G401 (cell line): Measurements from ENCODE around the gene ESYT2. TPM values are rescaled to one million over a fixed set of nuclear protein-coding genes. Genes with fewer than 3 reads are reported as not detected.

Source experiments
- DNase-seq: peaks from one replicate; pipeline ENCODE4 v3.0.0-alpha.2; 2015; ENCODE audit warnings: low spot score
- in situ Hi-C: cut with HindIII; loops from 2 replicates; pipeline ENCODE4 v1.10.0; 2016; ENCODE audit warnings: low sequenced_read_pairs, mixed read lengths
- total RNA-seq: library from RNA; depleted of rRNA; stranded (reverse); fragments of >200 nt; shearing (Covaris generic); gene quantifications from 2 replicates; pipeline ENCODE4 v1.2.3, GENCODE V29; 2014

The ESYT2 gene
- total RNA-seq, 1 experiment from 2014 or later = 34.8 TPM

DNA sequence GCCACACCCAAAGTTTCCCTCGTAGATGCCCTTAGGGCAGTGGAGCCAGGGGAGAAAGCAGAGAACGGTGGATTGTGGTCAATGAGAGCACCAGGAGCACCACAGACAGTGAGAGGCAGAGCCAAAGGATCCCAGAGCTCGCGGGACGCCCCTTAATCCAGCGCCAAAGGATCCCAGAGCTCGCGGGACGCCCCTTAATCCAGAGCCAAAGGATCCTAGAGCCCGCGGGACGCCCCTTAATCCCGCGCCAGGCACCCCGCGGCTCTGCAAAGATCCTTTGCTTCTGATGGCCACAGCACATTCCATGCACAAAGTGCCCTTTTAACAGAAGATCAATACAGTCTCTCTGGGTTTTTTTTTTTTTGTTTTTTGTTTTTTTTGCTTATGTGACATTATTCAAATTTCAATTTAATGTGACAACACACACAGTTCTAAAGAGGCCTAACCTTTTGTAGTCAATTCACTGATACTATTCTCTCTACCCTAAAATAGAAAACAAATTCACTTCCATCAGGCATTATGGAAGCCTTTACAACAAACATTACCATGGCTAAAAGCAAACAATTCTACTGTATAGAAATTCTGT is 71.8 kb downstream of the ESYT2 start:
- in situ Hi-C loops = no loop called here
- no peak for DNase-seq

- no peak for DNase-seq
- in situ Hi-C loops = no loop called here
Measured at GRCh38 chr7:158754746-158755444, 74.4 kb downstream of the ESYT2 start.

GRCh38 chr7:158753900-158754299 is 75.4 kb downstream of the ESYT2 start:
- DNase-seq = no peak
- in situ Hi-C loops = no loop called here

- in situ Hi-C loops = no loop called here
- no peak for DNase-seq
Measured at GRCh38 chr7:158751751-158752150, 77.6 kb downstream of the ESYT2 start.

GRCh38 chr7:158751199-158751598 is 78.1 kb downstream of the ESYT2 start:
- in situ Hi-C loops = no loop called here
- DNase-seq = no peak

- no peak for DNase-seq
Measured at GRCh38 chr7:158750702-158751101, 78.6 kb downstream of the ESYT2 start.

DNA sequence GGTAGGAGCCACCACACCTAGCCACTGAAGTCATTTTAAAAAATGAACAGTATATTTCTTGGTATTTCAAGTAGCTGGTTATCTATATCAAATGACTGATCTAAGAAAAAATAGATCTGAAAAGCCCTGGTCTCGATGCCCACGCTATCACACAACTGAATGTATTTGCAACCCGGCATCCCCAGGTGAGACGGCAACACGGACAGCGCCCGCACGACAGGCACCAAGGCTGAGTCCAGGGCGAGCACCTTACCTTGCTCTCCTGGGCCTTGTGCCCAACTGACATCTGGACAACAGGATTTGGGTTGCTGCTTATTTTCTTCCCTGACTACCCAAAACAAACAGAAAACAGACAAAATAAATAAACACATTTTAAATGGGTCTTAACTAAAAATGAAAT is 79.9 kb downstream of the ESYT2 start:
- in situ Hi-C loops = no loop called here
- DNase-seq = no peak

More at GRCh38 chr7:158750702-158751101, 78.6 kb downstream of the ESYT2 start:
- in situ Hi-C loops = no loop called here

DNA sequence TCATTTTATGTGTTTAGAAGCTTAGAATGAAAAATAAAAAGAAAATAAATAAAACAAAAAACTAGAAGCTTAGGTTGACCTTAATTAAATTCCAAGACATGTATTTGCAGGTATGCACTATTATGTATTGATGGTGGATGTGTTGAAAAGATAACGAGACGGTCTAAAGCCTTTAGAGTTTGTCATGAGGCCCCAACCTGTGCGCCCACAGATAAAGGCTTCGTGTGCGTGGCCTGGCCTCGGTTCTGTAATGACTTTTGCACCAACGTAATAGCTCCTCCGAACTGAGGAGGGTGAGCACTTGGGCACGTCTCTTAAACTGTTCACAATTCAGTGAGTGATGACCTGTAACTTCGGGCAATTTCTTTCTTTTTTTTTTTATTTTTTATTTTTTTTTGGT is 81.0 kb downstream of the ESYT2 start:
- DNase-seq = no peak
- in situ Hi-C loops = no loop called here

DNA sequence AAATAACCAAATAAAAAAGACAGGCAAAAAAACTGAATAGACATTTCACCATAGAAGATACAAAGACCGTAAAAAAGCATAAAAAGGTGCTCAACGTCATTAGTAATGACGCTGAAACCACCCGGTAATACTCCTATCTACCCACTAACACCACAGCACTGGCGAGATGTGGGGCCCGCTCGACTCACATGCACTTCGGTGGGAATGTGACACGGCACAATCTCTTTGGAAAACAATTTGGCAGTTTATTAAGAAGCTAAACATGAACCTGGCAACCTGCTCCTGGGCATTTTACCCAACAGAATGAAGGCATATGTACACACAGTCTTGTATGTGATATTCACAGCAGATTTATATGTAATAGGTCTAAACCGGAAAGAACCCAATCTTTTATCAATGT is 81.9 kb downstream of the ESYT2 start:
- in situ Hi-C loops = no loop called here

DNA sequence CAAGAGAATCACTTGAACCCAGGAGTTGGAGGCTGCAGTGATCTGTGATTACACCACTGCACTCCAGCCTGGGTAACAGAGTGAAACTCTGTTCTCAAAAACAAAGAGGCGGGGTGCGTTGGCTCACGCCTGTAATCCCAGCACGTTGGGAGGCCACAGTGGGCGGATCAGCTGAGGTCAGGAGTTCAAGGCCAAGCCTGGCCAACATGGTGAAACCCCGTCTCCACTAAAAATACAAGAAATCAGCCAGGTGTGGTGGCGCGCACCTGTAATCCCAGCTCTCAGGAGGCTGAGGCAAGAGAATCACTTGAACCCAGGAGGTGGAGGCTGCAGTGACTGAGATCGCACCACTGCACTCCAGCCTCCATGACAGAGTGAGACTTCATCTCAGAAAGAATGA is 82.4 kb downstream of the ESYT2 start:
- DNase-seq = no peak
- in situ Hi-C loops = no loop called here

More for the DNA sequence above, 81.9 kb downstream of the ESYT2 start:
- no peak for DNase-seq

GRCh38 chr7:158745057-158745715 is 84.1 kb downstream of the ESYT2 start:
- no peak for DNase-seq
- in situ Hi-C loops = no loop called here

DNA sequence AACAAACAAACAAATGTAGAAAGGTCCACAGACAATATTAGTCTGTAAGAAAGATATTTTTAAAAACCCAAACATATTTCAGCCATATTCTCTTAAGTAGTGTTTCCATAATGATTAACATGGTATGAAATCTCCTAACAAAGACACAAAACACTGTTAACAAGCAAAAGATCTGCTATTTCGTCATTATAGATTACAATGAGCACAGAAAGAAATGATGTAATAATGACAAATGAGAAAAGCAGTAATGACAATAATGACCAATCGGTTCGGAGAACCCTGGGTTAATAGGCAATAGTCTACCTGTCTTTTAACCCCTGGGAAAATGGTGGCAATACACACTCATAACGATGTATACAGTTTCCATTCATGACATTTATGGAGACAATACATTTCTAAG is 85.2 kb downstream of the ESYT2 start:
- in situ Hi-C loops = no loop called here
- DNase-seq = no peak

GRCh38 chr7:158743219-158743618 is 86.1 kb downstream of the ESYT2 start:
- DNase-seq = no peak
- in situ Hi-C loops = no loop called here

- in situ Hi-C loops = no loop called here
- no peak for DNase-seq
Measured at GRCh38 chr7:158742065-158742821, 87.1 kb downstream of the ESYT2 start.

DNA sequence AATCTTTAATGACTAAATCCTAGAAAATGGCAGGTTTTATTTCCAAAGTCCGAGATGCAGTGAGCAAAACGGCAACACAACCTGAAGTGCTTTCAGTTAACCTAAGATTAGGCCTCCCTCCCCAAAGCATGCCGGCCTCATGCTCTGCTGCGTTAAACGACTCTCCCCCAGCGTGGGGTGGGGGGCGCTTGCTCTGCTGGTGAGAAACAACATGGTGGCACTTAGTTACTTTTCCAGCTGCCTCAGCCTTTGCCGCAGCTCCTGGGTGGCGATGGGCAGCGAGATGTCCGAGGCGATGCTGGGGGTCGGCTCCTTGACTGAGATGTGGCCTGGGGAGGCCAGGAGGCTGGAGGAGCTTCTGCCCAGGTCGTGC is 88.0 kb downstream of the ESYT2 start:
- in situ Hi-C loops = no loop called here
- DNase-seq = no peak

DNA sequence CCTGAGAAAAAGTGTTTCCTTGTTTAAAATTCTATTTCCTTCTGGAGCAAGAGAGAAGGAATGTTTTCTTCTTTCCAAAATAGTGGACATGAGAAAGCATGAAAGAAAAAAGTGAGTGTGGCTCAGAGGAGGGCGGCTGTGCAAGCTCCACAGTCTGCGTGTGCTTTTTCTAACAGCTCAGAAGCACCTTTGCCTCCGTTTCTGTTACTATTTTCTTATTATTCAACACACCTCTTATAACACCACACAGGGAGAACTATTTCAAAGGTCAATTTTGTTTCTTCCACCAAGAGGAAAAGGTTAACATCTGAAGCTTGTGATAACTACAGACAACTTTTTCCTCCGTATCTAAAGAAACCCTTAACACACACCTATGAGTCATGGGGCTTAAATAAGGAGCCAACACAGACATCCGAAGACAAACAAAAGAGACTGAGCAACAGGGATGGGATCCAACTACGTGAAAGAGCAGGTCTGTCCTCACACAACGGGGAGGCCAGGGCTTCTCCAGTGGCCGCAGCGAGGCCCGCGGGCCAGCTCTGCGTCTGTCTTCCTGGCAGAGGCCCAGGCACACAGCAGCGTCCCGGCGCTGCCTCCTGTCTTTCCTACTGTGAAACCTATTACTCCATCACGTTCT is 88.5 kb downstream of the ESYT2 start:
- DNase-seq = peak; percentile 59
- in situ Hi-C loops = no loop called here

GRCh38 chr7:158740013-158740656 is 89.2 kb downstream of the ESYT2 start:
- no peak for DNase-seq
- in situ Hi-C loops = no loop called here

DNA sequence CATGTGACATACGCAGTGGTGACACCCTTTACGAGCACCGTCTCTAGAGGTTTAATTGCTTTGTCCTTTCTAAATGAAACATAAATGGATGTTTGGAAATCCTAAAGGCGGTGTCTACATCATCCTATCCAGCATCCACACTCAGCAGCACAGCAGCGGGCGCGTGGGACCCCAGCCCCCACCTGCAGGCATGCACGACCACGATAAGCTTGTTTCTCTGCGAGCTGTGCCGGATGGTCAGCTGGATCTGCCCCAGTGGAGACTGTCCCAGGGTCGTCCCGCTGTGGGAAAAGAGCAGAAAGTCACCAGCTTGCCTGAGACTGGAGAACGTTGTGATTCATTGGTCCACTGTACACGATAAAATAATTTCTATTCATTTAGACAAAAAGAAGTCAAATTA is 90.5 kb downstream of the ESYT2 start:
- no peak for DNase-seq
- in situ Hi-C loops = no loop called here

GRCh38 chr7:158737064-158737695 is 92.1 kb downstream of the ESYT2 start:
- in situ Hi-C loops = no loop called here
- no peak for DNase-seq
